GM04503 (cell line): ENCODE data around the gene SMARCC1.

Source experiments
- DNase-seq: peaks from one replicate; pipeline ENCODE4 v3.0.0-alpha.2; 2012; ENCODE audit warnings: low read depth

The SMARCC1 gene

DNA sequence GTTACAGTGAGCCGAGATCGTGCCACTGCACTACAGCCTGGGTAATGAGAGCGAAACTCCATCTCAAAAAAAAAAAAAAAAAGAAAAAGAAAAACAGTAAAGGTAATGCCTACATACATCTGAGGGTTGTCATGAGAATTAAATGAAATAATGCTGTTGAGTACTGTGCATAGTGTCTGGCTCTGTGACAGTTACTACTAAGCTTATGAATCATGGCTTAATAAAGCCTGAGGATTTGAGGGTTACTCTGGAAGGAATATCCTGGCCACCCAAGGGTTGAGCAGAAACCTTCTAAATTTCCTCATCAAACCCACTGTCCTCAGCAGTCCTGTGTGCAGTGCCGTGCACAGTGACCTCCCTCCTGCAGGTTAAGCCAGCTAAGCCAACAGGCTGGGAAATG lies 241.4 kb downstream of the SMARCC1 start:
- DNase-seq = no peak

DNA sequence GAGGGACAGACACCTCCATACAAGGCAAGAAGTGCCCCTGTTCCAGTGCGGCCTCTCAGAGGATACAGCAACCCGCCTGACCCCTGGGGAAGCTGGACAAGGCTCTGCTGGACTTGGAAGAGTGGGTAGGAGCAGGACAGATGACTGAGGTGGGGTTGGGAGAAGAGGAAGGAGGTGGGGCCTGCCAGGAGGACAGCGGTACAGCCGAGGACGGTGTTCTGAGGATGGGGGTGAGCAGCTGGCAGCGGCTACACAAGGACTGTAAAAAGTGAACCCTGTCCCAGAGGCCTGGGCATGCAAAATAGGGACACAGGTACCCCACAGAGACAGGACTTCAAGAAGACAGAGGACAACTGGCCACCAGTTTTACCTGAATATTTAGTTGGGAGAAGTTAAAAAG lies 244.7 kb downstream of the SMARCC1 start:
- no peak for DNase-seq

DNA sequence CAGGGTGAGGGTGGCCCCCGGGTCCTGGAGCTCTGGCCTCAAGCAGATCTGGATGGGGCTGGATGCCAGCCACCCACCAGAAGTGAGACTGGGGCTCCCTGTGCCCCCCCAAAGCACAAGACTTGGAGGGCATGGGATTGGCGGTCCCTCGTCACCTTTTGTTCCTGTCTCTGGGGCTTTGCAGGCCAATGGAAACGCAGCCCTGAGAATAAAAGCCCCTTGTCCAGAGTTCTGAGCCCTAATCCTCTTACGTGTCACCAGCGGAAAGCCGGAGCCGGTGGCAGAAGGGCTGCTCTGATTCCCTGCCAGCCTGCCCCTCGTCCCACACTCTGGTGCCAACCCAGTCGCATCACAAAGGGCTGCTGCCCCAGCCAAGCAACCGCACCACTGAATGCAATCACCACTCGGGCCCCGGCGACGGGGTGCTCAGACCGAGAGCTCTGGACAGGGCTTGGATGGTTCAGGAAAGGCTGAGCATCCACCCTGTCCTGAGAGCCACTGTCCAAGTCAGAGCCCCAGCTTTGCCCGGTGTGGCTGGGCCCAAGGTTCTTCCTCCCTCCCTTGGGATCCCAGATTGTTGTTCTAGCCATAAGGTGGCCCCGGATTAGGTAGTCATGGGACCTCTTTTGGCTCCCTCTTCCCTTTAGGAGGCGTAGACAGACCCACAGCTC lies 245.3 kb downstream of the SMARCC1 start:
- no peak for DNase-seq
